Glomerular visceral epithelial cell (primary cell): ENCODE measurements around the gene ZNF883.

Experiments
- DNase-seq: peaks from one replicate; pipeline ENCODE4 v3.0.0-alpha.2; 2016; ENCODE audit errors: extremely low spot score

ZNF883 gene

DNA sequence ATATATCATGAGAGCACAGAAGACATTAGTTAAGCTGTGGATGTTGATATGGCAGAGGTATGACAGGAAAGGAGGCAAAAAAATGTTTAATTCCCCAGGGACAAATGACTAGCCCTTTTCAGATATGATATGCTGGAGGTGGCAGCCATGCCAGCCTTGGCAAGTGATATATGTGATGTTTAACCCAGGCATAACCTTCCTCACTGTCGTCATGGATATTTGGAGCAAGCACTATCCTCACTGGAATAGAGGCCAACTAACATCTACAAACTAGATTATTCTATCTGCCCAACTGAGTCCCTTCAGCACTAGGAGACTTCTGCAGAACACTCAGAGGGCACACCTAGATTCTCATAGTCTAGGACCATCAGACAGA, 94.0 kb downstream of the ZNF883 start:
- no peak for DNase-seq

- DNase-seq: no peak
Observed at GRCh38 chr9:112917047-112917986, 94.7 kb downstream of the ZNF883 start.

GRCh38 chr9:112914524-112914923, 97.5 kb downstream of the ZNF883 start:
- no peak for DNase-seq

GRCh38 chr9:112913326-112913725, 98.7 kb downstream of the ZNF883 start:
- no peak for DNase-seq

- DNase-seq: no peak
Observed at GRCh38 chr9:112912636-112913035, 99.4 kb downstream of the ZNF883 start.

- DNase-seq: no peak
Observed at GRCh38 chr9:112911736-112912135, 100.3 kb downstream of the ZNF883 start.
